Measurements from ENCODE around the gene MFSD8. TPM values are rescaled to one million over a fixed set of nuclear protein-coding genes. Genes with fewer than 3 reads are reported as not detected.
"Not testable (repeated sequence)": the region's sequence is repeated elsewhere in the genome, so short reads cannot be mapped to it uniquely, and the experiment has no call there.

Gene MFSD8
- total RNA-seq, 1 experiment from 2014 or later = 24.0 TPM

- Mint-ChIP-seq H3K4me3 (no peak overlapping the region), H3K4me1 (no peaks in the 10 kb centered on the region)
- H3K23me2 ChIP-seq (ENCODE audit: insufficient read length, low read depth, low read length, poor library complexity, severe bottlenecking) = no peaks in the 10 kb centered on the region
Observed at GRCh38 chr4:127936974-127937373, 28.0 kb downstream of the MFSD8 start.

DNA sequence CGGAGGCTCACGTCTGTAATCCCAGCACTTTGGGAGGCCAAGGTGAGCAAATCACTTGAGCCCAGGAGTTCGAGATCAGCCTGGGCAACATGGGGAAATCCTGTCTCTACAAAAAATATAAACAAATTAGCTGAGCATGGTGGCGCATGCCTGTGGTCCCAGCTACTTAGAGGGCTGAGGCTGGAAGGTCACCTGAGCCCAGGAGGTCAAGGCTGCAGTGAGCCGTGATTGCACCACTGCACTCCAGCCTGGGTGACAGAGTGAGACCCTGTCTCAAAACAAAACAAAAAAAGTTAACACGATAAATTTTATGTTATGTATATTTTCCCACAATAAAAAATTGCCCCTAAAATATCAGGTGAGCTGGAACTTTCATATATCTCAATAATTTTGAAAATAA lies 33.1 kb downstream of the MFSD8 start:
- H3K9me3 Mint-ChIP-seq; H4K8ac ChIP-seq (replicated peaks; ENCODE audit: insufficient read length, low read depth, low read length); H2BK12ac ChIP-seq (ENCODE audit: insufficient read length, low read depth, low read length); H3K18ac ChIP-seq (ENCODE audit: insufficient read length, low read depth, low read length); H2BK15ac ChIP-seq (ENCODE audit: low read depth, low read length); H3K4ac ChIP-seq (ENCODE audit: low read depth, low read length); H3K27me3 ChIP-seq (ENCODE audit: insufficient read depth, low read length); H2AFZ ChIP-seq (ENCODE audit: low read length); H3K4me1 ChIP-seq (ENCODE audit: insufficient read depth, low read length); H3K27ac Mint-ChIP-seq; H2BK120ac ChIP-seq (ENCODE audit: low read depth, low read length, poor library complexity, severe bottlenecking); H3K14ac ChIP-seq (ENCODE audit: insufficient read depth, low read length); DNase-seq; H3K27ac ChIP-seq (ENCODE audit: insufficient read length, low read depth, low read length); H3T11ph ChIP-seq (ENCODE audit: low read length); H3K79me1 ChIP-seq (ENCODE audit: insufficient read depth, low read depth, low read length, poor library complexity, severe bottlenecking); H2AK5ac ChIP-seq (ENCODE audit: insufficient read length, low read length); H4K5ac ChIP-seq (ENCODE audit: insufficient read length, low read depth, low read length); H3K4me3 Mint-ChIP-seq; H3K23ac ChIP-seq (ENCODE audit: insufficient read length, low read depth, low read length); H4K91ac ChIP-seq (ENCODE audit: insufficient read length, low read depth, low read length); H3K9ac ChIP-seq (ENCODE audit: extremely low read depth, insufficient read length, low read length); H3K23me2 ChIP-seq (ENCODE audit: insufficient read length, low read depth, low read length, poor library complexity, severe bottlenecking); H3K27me3 Mint-ChIP-seq (ENCODE audit: low read depth); H3K56ac ChIP-seq (ENCODE audit: insufficient read length, low read depth, low read length); H3K9me3 ChIP-seq (ENCODE audit: control insufficient read depth, low read depth, low read length); H4K20me1 ChIP-seq (ENCODE audit: control insufficient read depth, insufficient read depth, insufficient read length); H3K36me3 Mint-ChIP-seq (ENCODE audit: insufficient read depth in 1 of 3, low read depth in 3 of 3); H3K4me1 Mint-ChIP-seq; H2BK20ac ChIP-seq (ENCODE audit: low read depth, low read length, poor library complexity, severe bottlenecking); H2BK5ac ChIP-seq (ENCODE audit: insufficient read length, low read length); H3K4me2 ChIP-seq (ENCODE audit: insufficient read depth, insufficient read length, low read length); H3K79me2 ChIP-seq (ENCODE audit: insufficient read depth, low read length): not testable (repeated sequence)
- WGBS (ENCODE audit: extremely low coverage, insufficient read length, low lambda C conversion rate) = no CpG with 5 or more reads among the region's 6 CpGs

More at GRCh38 chr4:127936974-127937373, 28.0 kb downstream of the MFSD8 start:
- H2BK20ac ChIP-seq (ENCODE audit: low read depth, low read length, poor library complexity, severe bottlenecking) = no peak overlapping the region
- no peaks in the 10 kb centered on the region for H3K27me3 ChIP-seq (ENCODE audit: insufficient read depth, low read length)
- TF ChIP-seq, protein P1, sequence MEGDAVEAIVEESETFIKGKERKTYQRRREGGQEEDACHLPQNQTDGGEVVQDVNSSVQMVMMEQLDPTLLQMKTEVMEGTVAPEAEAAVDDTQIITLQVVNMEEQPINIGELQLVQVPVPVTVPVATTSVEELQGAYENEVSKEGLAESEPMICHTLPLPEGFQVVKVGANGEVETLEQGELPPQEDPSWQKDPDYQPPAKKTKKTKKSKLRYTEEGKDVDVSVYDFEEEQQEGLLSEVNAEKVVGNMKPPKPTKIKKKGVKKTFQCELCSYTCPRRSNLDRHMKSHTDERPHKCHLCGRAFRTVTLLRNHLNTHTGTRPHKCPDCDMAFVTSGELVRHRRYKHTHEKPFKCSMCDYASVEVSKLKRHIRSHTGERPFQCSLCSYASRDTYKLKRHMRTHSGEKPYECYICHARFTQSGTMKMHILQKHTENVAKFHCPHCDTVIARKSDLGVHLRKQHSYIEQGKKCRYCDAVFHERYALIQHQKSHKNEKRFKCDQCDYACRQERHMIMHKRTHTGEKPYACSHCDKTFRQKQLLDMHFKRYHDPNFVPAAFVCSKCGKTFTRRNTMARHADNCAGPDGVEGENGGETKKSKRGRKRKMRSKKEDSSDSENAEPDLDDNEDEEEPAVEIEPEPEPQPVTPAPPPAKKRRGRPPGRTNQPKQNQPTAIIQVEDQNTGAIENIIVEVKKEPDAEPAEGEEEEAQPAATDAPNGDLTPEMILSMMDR (conservative IDR thresholded peaks at IDR 0.05) = no peak
- H3K14ac ChIP-seq (ENCODE audit: insufficient read depth, low read length) = no peak overlapping the region
- no peak overlapping the region for H2AK5ac ChIP-seq (ENCODE audit: insufficient read length, low read length)
- H4K91ac ChIP-seq (ENCODE audit: insufficient read length, low read depth, low read length) = no peak overlapping the region
- Mint-ChIP-seq H3K36me3 (ENCODE audit: insufficient read depth in 1 of 3, low read depth in 3 of 3) (peaks cover 2 to 15% (median 11%) of the 10 kb centered on the region in 3 experiments; a peak in 4 of 7 replicates), H3K27me3 (ENCODE audit: low read depth) (no peaks in the 10 kb centered on the region), H3K9me3 (no peaks in the 10 kb centered on the region), H3K27ac (peak overlapping the region in 1 of 3 experiments; percentile 13; a peak in 1 of 7 replicates)
- WGBS (ENCODE audit: extremely low coverage, insufficient read length, low lambda C conversion rate) = no CpG with 5 or more reads among the region's 1 CpG
- no peak overlapping the region for H4K8ac ChIP-seq (replicated peaks; ENCODE audit: insufficient read length, low read depth, low read length)
- H2AFZ ChIP-seq (ENCODE audit: low read length) = no peak overlapping the region
- H3K27ac ChIP-seq (ENCODE audit: insufficient read length, low read depth, low read length) = no peak overlapping the region
- no peak overlapping the region for H3K56ac ChIP-seq (ENCODE audit: insufficient read length, low read depth, low read length)
- no peak overlapping the region for H3K4ac ChIP-seq (ENCODE audit: low read depth, low read length)
- no peaks in the 10 kb centered on the region for H3K4me1 ChIP-seq (ENCODE audit: insufficient read depth, low read length)
- no peaks in the 10 kb centered on the region for H3K79me2 ChIP-seq (ENCODE audit: insufficient read depth, low read length)
- H2BK120ac ChIP-seq (ENCODE audit: low read depth, low read length, poor library complexity, severe bottlenecking) = no peak overlapping the region
- H4K5ac ChIP-seq (ENCODE audit: insufficient read length, low read depth, low read length) = no peak overlapping the region
- H2BK12ac ChIP-seq (ENCODE audit: insufficient read length, low read depth, low read length) = no peak overlapping the region
- H3K79me1 ChIP-seq (ENCODE audit: insufficient read depth, low read depth, low read length, poor library complexity, severe bottlenecking) = no peaks in the 10 kb centered on the region
- H3K18ac ChIP-seq (ENCODE audit: insufficient read length, low read depth, low read length) = no peak overlapping the region
- no peak overlapping the region for H3K4me2 ChIP-seq (ENCODE audit: insufficient read depth, insufficient read length, low read length)
- H3K23ac ChIP-seq (ENCODE audit: insufficient read length, low read depth, low read length) = no peak overlapping the region
- H2BK5ac ChIP-seq (ENCODE audit: insufficient read length, low read length) = no peak overlapping the region
- no peak overlapping the region for H2BK15ac ChIP-seq (ENCODE audit: low read depth, low read length)
- no peaks in the 10 kb centered on the region for H3K9me3 ChIP-seq (ENCODE audit: control insufficient read depth, low read depth, low read length)
- H3T11ph ChIP-seq (ENCODE audit: low read length) = no peak overlapping the region
- no peak for DNase-seq
- no peak overlapping the region for H3K9ac ChIP-seq (ENCODE audit: extremely low read depth, insufficient read length, low read length)
- no peaks in the 10 kb centered on the region for H4K20me1 ChIP-seq (ENCODE audit: control insufficient read depth, insufficient read depth, insufficient read length)

All from H9 (cell line).